IPS-NIHi7 (cell line): ENCODE measurements around the gene HOXB5.

ENCODE experiments used
- DNase-seq: peaks from one replicate; pipeline ENCODE4 v3.0.0; 2012; ENCODE audit warnings: mixed read lengths; ENCODE audit errors: extremely low spot score

HOXB5 gene

DNA sequence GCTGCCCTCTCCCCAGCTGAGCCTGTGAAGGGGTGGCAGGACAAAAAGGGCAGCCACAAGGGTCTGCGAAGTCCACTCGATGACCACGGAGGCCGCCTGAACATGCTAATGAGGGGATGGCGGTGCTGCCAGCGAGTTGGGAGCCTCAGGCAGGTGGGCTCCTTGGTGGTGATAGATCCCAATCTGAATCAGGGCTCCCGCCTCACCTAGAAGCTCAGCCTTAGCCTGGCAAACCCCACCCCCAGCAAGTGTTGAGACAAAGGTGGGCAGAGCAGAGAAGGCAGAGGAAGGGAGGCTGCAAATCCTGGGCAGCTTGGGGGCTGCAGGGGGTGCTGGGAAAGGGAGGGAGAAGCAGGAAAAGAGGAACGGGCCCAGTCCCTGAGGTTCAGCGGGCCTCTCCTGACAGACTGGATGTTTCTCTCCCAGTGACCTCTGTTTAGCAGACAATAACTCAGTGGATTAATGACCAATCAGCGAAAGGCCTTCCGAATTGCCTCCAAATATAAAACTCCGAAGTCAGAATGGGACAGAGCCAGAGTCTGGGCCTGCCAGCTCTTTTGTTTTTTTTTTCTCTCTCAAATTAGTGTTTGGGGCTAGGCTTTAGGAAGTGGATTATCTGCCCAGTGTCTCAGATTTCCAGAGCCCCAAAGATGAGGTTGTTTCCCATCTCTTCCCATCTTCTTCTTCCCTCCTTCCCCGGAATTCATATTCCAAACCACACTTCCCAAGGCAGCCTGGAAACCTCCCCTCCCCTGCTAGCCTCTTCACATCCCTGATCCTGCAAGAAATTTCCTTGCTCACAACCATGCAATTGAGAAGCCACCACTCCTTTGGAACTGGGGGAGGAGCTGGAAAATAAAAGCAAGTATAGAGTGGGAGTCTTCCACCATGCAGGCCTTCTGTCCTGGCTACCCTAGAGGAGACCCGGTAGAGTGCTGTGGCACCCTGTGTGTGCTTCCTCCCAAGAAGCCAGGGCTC is 33.5 kb downstream of the HOXB5 start:
- no peak for DNase-seq

DNA sequence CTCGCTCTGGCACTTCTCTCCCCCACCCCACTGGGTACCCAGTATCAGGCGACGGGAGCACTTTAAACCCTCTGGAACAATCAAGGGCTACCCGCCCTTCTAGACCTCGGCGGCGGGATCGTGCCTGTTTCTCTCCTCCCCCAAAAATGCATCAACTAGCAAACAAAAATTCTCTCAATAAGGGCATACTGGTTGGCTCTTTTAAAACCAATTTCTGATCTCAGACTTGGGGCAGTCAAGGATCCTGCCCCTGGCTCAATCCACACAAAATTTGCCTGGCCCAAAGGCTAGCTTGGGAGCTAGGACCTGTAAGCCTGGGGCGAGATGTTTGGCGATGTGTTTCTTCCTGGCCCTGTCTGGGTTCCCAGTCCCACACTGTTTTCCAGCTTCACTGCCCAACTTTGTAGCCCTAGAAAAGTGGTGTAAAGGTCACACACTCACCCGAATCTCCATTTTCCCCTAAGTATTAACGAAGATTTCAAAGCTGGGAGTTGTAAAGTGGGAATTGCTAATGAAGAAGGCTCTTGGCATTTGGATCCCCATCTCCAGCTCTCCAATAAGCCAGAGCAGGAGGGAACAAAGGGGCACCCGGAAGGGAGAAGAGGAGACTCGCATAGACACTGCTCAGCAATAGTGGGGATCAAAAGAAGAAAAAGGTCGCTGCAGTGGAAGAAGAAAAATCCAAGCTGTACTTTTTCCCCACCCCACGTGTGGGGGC is 34.3 kb downstream of the HOXB5 start:
- no peak for DNase-seq

DNA sequence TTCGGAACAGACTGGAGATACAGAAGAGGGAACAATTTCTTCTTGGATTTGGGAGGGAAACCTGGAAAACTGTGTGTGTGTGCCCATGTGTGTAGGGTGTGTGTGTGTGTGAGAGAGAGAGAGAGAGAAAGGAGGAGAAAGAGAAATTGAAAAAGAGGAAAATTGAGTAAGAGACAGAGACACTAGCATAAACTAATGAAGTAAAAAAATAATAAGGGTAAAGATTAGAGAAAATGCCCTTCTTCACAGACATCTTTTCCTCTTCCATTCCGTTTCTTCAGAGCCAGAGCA is 34.8 kb downstream of the HOXB5 start:
- DNase-seq, result no peak

DNA sequence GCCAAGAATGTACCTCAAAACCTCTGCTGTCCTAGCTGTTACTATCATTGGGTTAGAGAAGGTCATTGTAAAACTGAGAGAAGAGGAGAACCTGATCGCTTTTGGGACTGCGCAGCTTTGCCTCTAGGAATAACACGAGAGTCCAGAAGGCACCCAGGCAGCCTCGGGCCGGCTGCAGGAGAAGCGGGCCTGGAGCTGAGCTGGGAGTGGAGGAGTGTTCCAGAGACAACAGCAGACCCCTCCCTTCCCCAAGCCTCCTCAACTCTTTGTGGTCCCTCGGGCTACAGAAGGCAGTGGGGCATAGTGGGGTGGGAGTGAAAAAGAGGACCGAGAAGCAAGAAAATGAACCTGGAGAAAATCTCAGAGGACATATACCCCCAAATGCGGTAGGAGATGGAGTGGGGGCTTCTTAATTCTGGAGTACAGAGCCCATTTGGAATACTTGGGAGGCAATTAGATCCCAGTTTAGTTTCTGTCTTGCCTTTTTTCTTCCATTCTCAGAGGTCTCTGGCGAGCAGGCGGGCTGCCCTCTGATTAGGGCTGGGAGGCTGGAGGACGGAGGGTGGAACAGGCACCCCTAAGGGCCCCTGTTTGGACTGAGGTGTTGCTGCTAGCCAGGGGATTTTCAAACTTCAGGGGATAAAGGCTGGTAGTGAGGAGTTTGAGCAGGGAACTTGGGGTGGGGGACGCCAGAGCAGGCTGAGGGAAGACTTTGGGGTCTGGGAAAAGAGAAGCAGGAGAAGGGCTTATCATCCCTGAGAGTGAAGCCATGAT is 35.3 kb downstream of the HOXB5 start:
- DNase-seq, result no peak

DNA sequence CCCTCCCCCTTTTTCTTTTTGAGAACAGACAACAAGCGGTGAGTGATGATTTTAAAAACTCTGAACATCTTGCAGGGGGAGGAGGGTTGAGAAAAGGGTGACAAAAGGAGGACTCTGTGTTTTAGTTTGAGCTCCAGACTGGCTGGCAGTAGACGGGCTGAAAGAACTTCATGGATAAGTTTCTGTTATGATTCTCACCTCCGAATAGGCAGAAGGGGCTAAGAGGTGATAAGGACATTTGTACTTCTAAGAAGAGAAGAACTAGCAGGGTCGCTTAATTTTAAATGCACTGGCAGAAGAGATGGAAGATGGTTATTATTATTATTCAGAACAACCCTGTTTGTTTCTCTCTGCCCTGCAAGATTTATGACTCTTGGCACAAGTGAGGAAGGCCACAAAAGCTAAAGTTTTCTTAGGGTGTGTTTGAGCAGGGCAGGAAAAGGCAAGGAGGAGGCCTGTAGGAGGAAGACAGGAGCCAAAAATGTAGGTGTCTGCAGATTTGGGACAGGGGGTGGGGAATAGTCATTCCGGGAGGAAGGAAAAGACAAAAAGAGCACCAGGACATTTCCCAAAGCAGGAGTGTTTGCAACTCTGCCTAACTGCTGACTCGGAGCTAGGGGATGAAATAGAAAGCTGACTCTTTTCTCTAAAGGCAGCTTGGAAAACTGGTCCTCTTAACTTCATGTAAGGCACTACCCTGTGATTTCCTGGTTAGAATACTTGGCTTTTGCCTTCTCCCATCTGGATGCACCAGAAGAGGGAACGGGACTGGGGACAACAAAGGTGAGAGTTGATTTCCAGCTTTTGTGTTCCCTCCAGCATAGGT is 36.8 kb downstream of the HOXB5 start:
- no peak for DNase-seq

DNA sequence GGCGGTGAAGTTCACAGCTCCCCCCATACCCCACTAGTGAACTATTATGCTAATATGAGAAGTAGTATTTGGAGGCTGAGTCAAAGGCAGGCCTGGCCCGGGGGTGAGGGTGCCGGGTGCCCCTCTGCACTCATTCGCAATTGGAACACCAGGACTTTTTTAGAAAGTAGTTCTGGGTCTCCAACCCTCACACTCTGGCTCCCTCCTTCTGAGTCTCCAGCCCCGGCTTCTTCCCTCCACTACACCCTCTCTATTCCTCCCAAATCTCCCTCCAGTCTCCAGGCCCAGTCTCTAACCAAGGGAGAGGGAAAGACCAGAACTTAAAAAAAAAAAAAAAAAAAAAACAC is 37.4 kb downstream of the HOXB5 start:
- no peak for DNase-seq

DNA sequence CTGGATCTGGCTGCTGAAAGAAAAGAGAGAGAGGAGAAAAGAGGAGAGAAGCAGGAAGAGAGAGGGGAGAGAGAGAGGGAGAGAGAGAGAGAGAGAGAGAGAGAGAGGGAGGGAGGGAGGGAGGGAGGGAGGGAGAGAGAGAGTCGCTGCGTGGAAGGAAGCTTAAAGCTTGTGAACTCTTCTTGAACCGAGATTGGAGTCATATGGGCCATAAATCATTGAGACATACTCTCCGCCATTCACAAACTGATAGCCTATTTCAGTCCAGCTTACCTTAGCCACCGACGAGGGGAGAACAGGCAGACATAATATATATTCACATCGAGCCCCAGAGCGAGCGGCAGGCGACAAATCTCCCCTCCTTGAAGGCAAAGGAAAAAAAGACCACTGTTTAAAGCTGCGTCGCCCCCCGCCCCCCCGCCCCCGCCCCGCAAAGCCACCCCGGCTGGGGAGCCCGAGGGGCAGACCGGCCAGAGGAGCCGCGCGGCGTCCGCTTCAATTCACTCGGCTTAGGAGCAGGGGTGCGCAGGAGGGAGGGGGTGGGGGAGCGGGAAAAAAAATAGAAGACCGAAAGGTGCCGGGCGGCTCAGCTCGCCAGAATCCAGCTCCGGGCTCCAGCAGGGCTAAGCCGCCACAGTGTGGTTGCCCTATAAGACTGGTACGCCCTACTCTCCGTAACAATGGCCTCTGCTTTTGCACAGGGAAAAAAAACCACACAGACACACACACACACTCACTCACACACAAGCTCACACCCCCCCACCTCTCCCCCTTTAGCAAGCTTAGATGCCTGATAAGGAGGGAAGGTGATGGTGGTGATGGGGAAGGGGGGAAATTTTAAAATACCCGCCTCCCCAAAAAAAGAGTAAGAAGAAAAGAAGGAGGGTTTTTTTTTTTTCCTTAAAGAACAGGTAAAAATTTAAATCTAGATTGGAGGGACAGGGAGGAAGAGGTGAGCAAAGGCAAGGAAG is 38.0 kb downstream of the HOXB5 start:
- DNase-seq, result no peak

DNA sequence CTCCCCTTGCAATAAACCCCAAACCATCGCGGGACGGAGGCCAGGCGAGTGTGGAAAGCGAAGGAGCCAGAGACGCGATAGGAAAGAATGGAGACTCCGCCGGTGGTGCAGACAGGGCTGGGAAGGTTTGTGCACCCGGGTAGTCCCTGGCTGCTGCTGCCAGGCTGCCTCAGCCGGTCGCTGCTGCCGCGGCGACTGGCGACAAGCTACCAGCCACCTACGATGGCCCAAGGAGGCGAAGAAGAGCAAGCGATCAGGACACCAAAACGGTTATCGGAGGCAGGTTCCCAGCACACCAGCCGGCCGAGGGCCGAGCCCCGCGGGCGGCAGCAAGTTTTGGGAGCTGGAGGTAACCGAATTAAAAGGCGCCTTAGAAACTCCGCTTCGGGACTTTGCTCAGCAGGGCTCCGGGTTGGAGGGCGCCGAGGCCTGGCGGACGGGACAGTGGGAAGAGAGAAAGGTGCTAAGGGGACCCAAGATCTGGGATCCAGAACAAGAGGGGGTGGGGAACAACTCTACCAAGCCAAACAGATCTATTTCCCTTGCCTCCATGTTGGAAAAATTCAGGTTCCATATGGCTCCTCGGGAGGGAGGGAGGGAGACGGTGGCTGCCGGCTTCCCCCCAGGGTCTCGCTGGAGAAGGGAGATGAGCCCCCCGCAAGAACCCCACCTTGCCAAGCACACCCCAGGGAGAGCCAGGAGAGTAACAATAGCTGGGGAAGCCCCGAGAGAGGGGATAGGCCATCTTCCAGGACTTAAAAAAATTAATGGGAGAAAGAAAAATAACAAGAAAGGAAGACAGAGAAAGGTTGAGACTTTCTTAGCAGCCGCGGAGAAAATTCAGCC is 38.9 kb downstream of the HOXB5 start:
- no peak for DNase-seq

DNA sequence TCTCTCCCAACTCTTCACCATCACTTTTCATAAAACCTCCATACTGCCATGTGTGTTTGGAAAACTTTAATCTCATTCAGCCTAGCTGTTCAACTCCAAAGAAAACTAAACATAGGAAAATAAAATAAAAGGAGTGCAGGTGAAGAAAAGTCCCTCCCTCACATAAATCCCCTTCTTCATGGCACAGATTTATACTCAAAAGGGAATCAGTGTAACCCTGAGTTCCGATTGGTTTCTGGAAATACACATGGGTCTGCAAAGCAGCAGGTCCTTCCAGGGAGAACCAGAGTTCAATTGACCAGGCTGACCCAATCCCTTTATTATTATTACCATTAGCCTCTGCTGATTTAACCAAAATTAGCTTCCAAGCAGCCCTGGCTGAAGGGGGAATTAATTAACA is 39.8 kb downstream of the HOXB5 start:
- DNase-seq, result no peak

DNA sequence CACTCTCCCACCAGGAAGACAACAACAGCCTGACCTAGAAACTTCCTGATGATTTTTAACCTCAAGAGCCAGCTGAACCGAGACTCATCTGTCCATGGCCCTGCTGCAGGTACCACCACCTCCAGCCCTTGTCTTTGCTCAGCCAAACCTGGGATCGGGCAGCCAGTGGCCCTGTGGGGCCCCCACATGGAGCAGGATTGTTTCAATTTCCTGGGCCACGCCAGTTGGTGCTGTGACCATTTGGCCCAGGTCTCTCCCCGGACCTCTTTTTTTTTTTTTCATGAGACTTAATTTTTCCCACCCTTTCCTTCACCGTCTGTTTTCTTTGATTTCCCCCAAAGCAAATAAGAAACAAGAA is 40.4 kb downstream of the HOXB5 start:
- no peak for DNase-seq

DNA sequence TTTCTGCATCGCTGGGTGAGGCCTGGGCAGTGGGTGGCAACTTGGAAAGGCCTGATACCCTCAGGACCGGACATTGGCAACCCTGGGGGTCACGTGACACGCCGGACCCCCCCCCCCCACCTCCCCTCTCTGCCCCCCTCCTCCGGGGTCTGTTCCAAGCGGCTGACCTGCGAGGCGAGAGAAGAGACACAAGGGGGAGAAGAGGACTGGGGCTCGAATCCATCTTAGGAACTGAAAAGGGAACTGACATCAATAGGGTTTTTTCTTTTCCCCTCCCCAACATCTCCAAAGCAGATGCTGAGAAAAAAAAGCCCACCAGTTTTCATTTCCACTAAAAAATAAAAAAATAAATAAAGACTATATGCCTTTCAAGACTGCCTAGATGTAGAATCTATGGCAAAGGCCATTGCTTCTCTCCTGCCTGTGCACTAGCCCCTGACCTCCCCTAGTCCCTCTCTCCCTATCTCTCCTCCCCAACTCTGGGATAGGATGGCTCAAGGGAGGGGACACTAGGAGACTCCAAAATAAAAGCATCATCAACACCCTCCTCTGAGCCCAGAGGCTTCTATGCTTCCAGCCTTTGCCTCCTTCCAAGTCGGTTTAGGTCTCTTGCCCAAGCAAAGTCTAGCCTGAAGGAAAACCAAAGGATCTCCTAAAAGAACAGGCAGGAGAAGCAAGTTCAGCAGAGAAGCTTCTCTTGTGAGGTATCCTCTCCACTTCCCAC is 41.0 kb downstream of the HOXB5 start:
- no peak for DNase-seq

DNA sequence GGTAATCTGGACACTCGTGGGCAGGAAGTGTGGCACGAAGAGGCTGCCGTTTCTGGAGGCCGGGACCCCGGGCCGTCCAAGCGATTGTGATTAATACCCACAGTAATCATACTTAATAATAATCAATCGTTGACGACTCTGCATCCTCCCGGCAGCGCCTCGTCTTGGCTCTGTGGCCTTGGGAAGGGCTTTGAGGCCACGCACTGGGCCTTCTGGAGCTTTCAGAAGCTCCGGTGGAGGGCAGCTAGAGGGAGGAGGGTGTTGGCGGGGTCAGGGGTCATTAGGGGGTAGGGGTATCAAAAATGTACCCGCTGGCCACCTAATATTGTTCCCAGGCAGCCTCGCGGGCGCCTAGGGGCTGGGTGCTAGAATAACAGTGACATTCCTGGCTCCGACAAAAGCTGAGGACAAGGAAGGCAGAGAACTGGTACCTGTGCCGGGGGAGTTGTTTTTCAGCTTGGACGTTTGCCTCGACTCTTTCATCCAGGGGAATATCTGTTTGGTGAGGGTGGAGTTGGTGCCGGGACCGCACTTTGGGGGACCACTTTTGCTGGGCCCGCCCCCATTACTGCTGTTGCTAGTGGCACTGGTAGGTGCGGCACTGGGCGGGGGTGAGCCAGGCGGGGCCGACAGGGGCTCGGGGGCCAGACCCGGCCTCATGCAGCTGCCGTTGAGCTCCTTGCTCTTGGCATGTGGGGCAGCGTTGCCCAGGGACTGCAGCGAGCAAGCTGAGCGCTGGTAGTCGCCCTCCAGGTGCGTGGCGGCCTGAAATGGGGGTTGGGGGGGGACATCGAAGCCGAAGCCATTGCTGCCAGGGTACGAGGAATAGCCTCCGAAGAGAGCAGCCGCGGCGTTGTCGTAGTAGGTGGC is 41.7 kb downstream of the HOXB5 start:
- no peak for DNase-seq

DNA sequence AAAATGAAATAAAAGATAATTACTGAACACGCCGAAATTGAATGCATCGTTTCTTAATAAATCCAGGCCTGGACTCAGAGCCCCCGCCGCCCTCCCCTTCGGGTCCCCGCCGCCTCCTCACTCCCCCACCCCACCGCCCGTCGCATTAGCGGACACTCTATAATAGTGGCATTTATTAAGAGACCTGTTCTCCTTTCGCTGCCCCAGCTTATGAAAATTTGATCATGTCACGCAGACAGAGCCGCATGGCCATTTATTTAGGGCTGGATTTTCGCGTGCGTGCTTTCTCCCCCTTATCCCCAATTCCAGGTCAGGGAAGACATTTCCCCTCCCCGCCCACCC is 42.4 kb downstream of the HOXB5 start:
- no peak for DNase-seq

DNA sequence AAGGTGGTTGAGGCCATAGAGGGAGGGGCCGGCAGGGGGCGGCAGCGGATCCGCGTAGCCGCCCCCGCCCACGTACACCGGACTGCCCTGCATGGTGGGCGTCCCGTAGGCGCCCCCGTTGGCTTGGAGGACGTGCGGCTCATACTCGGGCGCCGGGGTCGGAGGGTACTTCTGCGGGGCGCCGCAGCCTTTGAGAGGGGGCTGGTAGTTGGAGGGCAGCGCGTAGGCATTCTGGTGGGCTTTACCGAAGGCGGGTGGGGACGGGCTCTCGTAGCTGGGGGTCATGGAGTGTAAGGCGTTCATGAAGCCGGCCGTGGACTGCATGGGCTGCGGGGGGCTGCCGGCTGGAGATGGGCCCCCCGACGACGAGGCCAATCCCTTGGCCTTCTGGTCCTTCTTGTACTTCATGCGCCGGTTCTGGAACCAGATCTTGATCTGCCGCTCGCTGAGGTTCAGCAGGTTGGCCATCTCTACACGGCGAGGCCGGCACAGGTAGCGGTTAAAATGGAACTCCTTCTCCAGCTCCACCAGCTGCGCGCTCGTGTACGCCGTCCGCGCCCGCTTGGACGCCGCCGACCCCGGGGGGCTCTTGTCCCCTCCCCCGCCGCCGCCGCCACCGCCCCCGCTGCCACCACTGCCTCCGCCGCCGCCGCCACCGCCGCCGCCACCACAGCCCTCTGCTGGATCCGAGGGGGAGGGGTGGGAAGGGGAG is 42.9 kb downstream of the HOXB5 start:
- DNase-seq, result peak; percentile 68

DNA sequence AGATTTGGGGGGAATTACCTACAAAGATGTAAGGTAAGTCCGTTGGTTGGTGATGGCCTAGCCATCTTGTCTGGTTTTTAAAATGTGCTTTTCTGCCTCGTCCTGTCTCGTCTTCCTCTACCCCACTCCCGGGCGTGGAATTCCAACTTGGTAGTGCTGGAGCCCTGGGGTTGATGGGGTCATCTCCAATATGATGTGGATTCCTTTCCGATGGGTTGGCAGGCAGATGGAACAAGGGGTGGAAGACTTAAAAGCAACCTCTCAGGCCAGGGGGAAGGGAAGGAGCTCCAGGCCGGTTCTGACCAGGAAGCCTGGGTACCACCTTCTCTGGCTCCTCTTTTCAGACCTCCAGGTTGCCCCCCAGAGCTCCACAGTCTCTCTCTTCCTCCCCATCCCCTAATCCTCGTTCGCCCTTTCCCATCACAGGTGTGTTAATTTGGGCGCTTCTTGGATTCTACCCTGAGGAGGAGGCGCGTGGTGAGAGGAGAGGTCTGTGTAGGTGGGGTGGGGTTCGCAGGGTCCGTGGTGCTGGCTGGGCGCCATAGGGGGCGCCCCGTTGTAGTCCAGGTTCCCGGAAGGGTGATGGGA is 43.6 kb downstream of the HOXB5 start:
- no peak for DNase-seq

DNA sequence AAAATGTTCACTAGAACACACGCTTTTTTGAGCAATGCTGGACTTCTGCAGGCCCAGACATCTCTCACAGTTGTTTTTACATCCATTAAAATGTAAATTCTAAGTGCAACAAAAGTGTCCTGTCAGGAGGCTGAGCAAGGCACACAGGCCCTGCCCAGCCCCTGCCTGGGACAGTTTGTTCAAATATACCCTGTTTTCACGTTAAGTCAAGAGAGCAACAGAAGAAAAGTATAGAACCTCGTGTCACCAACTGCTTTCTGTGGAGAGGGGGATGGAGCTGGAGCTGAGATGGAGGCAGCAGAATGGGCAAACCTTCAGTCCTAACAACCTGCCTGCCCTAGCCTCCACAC is 44.3 kb downstream of the HOXB5 start:
- DNase-seq, result no peak
